Measurements from ENCODE around the gene MUC21.
"Not testable (repeated sequence)": the region's sequence is repeated elsewhere in the genome, so short reads cannot be mapped to it uniquely, and the experiment has no call there.

Gene MUC21

GRCh38 chr6:30969171-30969570 is 14.3 kb upstream of the MUC21 start:
- DNase-seq (ENCODE audit: low read depth, low spot score): not testable (repeated sequence)

DNA sequence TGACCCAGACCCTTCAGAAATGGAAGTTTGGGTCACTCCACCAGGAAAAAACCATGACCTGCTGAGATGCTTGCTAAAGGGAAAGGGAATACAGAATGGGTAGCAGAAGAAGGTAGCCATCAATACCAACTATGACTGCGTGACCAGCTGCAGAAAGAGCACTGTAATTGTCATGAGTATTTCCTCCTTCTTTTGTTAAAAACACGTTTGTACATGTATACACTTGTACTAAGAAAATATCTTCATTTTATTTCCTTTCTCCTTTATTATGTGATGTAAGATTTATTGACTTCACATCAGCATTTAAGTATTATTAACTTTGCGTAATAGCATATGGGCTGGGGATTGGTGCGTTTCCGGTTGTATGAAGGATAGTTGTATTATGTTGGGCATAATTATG is 12.6 kb upstream of the MUC21 start:
- DNase-seq (ENCODE audit: low read depth, low spot score): no peak

DNA sequence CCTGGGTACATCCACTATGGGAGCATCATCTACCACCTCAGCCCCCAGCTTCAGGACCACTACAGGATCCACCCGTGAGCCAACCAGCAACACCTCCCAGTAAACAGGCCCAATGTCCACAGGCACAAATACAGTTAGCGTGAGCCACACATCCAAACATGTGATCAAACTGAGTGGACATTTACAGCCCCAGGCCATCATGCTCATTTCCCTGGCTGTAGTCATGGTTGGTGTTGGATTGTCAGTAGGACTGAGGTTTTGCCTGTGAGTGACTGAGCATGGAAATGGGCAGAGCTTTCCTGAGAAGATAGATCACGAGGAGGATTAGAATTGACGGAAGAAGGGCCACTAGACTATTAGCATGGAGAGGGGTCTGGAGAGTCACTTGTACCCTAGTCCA is 10.7 kb upstream of the MUC21 start:
- DNase-seq (ENCODE audit: low read depth, low spot score): no peak

- DNase-seq (ENCODE audit: low read depth, low spot score): no peak
These were observed 8.8 kb upstream of the MUC21 start for GRCh38 chr6:30974490-30975252.

GRCh38 chr6:30979141-30979540 is 4.4 kb upstream of the MUC21 start:
- no peak for DNase-seq (ENCODE audit: low read depth, low spot score)

- no peak for DNase-seq (ENCODE audit: low read depth, low spot score)
These were observed 3.8 kb upstream of the MUC21 start for GRCh38 chr6:30979690-30980089.

DNA sequence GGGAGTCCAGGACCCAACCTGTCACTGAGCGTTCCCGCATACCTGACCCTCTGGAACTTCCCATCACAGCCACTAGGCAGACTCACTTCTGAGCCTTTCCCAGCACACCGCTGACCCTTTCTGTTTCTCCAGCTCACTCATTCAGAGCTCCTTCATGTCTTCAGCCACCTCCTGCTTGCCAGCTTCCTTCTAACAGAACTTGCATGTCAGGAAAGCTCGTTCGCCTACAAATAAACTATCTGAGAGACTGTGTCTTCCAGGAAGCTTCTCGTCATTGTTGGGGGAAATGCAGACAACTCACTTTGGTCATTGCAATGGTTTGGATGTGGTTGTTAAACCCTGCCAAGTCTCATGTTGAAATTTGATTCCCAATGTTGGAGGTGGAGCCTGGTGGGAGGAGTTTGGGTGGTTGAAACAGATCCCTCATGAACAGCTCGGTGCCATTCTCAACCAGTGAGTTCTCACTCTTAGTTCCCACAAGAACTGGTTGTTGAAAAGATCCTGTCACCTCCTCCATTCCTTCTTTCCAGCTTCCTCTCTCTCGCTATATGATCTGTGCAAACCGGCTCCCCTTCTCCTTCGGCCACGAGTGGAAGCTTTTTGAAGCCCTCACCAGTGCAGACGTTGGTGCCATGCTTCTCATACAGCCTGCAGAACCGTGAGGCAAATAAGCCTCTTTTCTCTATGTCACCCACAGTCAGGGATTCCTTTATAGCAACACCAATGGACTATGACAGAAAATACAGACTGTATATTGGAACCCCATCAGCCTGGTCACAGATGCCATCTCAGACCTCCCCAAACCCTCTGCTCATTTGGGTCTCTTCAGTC is 1.4 kb upstream of the MUC21 start:
- DNase-seq (ENCODE audit: low read depth, low spot score): no peak

- no peak for DNase-seq (ENCODE audit: low read depth, low spot score)
These were observed 2.0 kb downstream of the MUC21 start for GRCh38 chr6:30985490-30985889.

- DNase-seq (ENCODE audit: low read depth, low spot score): no peak
These were observed 3.8 kb downstream of the MUC21 start for GRCh38 chr6:30987304-30987703.

- no peak for DNase-seq (ENCODE audit: low read depth, low spot score)
These were observed 4.8 kb downstream of the MUC21 start for GRCh38 chr6:30988209-30988825.

- DNase-seq (ENCODE audit: low read depth, low spot score): no peak
These were observed 7.0 kb downstream of the MUC21 start for GRCh38 chr6:30990422-30991086.

- no peak for DNase-seq (ENCODE audit: low read depth, low spot score)
These were observed 8.4 kb downstream of the MUC21 start for GRCh38 chr6:30991891-30992290.

DNA sequence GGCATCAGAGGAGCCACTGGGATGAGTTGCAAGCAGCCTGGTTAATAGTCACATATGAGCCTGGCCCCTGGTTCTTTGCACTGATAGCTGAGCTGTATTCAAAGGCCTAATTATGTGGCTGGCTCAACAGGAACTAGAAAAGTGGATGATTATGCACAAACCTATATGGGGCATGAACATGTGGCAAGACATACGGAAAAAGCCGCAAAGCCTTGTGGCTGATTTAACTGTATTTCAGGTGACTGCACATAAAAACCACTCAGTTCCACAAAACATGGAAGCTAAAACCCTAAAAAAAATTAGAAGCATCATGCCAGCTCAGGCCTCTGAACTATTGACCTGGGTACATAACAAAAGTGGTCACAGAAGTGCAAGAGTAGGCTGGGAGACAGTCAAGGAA is 13.8 kb downstream of the MUC21 start:
- DNase-seq (ENCODE audit: low read depth, low spot score): no peak

DNA sequence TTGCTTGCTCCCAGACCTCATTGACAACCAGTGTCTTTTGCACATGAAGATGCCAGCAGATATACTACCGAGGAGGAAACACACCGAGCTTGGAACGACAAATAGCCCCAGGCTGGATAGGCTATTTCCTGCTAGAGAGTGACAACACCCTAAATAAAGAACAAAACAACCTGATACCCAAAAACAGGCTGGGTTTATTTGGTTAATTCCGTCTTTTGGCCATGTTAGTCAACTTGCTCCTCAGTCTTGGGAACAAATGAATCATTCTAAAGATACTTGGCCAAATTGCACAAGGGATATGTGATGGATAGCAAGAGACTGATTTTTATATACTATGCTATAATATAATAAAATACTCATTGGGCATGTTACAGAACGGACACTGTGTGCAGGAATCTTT is 15.3 kb downstream of the MUC21 start:
- no peak for DNase-seq (ENCODE audit: low read depth, low spot score)

DNA sequence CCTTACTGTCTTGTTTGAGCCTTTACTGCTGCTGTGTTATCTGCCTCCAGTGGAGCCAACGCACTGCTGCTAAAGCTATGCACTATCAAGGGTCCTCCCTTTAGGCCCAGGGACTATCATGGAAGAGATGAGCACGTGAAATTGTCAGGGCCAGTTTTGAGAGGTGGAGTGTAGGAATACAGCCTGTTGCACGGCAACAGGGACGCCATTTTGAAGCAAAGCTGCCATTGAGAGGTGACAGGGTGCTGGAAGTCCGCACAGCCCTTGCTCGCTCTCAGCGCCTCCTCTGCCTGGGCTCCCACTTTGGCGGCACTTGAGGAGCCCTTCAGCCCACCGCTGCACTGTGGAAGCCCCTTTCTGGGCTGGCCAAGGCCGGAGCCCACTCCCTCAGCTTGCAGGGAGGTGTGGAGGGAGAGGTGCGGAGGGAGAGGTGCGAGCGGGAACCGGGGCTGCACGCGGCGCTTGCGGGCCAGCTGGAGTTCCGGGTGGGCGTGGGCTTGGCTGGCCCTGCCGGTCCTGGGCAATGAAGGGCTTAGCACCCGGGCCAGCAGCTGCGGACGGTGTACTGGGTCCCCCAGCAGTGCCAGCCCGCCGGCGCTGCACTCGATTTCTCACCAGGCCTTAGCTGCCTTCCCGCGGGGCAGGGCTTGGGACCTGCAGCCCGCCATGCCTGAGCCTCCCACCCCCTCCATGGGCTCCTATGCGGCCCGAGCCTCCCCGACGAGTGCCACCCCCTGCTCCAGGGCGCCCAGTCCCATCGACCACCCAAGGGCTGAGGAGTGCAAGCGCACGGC is 16.7 kb downstream of the MUC21 start:
- not testable (repeated sequence) for DNase-seq (ENCODE audit: low read depth, low spot score)

DNA sequence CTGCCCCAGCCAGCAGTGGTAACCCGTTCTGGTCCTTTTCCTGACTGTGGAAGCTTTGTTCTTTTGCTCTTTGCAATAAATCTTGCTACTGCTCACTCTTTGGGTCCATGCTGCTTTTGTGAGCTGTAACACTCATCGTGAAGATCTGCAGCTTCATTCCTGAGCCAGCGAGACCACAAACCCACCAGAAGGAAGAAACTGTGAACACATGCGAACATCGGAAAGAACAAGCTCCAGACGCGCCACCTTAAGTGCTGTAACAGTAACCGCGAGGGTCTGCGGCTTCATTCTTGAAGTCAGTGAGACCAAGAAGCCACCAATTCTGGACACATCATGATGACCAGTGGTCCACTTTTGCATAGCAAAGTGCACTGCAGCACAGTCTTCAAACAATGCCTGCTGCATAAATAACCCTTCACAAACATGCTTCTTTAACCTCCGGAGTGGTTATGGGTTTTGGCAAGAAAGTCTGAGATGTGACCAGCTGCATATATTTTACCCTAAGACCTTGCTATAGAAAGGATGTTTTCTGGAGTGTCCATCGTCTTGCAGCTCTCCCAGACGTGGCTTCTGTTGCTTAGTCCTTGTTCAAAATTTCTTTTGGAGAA is 17.9 kb downstream of the MUC21 start:
- no peak for DNase-seq (ENCODE audit: low read depth, low spot score)

DNA sequence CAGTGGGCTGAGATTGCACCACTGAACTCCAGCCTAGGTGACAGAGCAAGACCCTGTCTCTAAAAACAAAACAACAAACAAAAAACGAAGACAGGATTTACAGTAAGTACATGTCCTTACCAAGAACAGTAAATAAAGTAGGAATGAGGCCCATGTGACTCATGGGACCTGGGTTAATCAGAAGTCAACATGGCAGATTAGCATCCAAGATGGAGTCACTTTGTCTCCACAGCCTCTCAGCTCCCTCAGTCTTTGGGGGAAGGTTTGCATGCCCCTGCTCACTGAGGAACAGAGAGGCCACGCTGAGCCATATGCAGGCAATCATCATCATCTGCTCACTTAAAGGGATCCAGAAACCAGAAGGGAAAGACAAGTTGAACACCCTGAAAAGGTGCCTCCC is 19.0 kb downstream of the MUC21 start:
- no peak for DNase-seq (ENCODE audit: low read depth, low spot score)

GRCh38 chr6:31004794-31005193 is 21.3 kb downstream of the MUC21 start:
- no peak for DNase-seq (ENCODE audit: low read depth, low spot score)

GRCh38 chr6:31005249-31006020 is 21.9 kb downstream of the MUC21 start:
- DNase-seq (ENCODE audit: low read depth, low spot score): no peak

GRCh38 chr6:31007694-31008093 is 24.2 kb downstream of the MUC21 start:
- DNase-seq (ENCODE audit: low read depth, low spot score): no peak

All from brain pericyte (primary cell).